ENCODE measurements around the gene HPCA.

- no peak for TF ChIP-seq CTCF (IDR thresholded peaks at IDR 0.05; ENCODE audit: poor library complexity)
- TF ChIP-seq EZH2 (IDR thresholded peaks at IDR 0.05; ENCODE audit: borderline replicate concordance), result no peak
- TF ChIP-seq EZH2phosphoT487 (IDR thresholded peaks at IDR 0.05; ENCODE audit: low read depth, severe bottlenecking, unreplicated experiment), result no peak
These were observed 22.9 kb upstream of the HPCA start for GRCh38 chr1:32863218-32863880.
